Loucy (cell line): ENCODE data around the gene CYTIP.

Experiments
- EZH2phosphoT487 ChIP-seq: fragments of 200-600 bp; IDR thresholded peaks from 2 replicates; pipeline ENCODE4 v1.6.1; 2018; ENCODE audit warnings: antibody characterized with exemption, mild to moderate bottlenecking, moderate library complexity, borderline replicate concordance
- TF ChIP-seq, protein P1 (sequence below): fragments of 200-600 bp; sonication (generic); conservative IDR thresholded peaks from 2 replicates; pipeline ENCODE4 v1.5.1; 2014; ENCODE audit warnings: mild to moderate bottlenecking, antibody characterized with exemption, low read length

DNA sequence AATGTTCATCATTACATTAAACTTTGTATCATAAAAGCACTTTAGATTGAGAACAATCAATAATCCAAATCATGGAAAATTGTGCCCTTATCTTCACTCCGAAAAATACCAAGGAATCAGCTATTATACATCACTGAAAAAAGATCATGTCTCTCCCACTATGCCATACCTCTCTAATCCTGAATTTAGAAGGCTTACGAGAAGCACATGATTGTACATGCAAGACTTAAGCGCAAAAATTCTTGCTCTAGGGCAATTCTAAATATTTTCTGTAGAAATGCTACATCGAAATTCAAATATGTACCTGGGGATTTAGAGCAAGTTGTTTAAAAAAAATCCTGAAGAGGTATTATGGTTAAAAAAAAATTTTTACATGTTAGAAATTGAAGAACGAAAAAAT lies 1.3 kb downstream of the CYTIP start:
- TF ChIP-seq, protein P1, sequence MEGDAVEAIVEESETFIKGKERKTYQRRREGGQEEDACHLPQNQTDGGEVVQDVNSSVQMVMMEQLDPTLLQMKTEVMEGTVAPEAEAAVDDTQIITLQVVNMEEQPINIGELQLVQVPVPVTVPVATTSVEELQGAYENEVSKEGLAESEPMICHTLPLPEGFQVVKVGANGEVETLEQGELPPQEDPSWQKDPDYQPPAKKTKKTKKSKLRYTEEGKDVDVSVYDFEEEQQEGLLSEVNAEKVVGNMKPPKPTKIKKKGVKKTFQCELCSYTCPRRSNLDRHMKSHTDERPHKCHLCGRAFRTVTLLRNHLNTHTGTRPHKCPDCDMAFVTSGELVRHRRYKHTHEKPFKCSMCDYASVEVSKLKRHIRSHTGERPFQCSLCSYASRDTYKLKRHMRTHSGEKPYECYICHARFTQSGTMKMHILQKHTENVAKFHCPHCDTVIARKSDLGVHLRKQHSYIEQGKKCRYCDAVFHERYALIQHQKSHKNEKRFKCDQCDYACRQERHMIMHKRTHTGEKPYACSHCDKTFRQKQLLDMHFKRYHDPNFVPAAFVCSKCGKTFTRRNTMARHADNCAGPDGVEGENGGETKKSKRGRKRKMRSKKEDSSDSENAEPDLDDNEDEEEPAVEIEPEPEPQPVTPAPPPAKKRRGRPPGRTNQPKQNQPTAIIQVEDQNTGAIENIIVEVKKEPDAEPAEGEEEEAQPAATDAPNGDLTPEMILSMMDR = no peak
- TF ChIP-seq EZH2phosphoT487 = no peak
